Liver (tissue), 9 donors: ENCODE data around the gene ANK3. TPM values are rescaled to one million over a fixed set of nuclear protein-coding genes. Genes with fewer than 3 reads are reported as not detected.

ENCODE experiments used
- DNase-seq: peaks from one replicate; pipeline ENCODE4 v3.0.0-alpha.2; 2017; ENCODE audit warnings: low spot score
- H3K27ac ChIP-seq, 2 donors: one replicate each; pipeline ENCODE4 v1.7.0; 2013; ENCODE audit warnings: inconsistent platforms in 2 of 2, low read length in 2 of 2, control low read depth in 1 of 2, low read depth in 1 of 2, mild to moderate bottlenecking in 1 of 2
- H3K27me3 ChIP-seq, 4 donors: one replicate each; pipeline versions ENCODE4 v1.6.1 to v1.7.0; 2013; ENCODE audit warnings: low read length in 3 of 4, inconsistent platforms in 1 of 4, mild to moderate bottlenecking in 1 of 4, moderate library complexity in 1 of 4; ENCODE audit not compliant: control insufficient read depth in 4 of 4, insufficient read depth in 4 of 4
- H3K36me3 ChIP-seq, 4 donors: one replicate each; pipeline versions ENCODE4 v1.6.1 to v1.7.0; 2013; ENCODE audit warnings: low read length in 3 of 4, mild to moderate bottlenecking in 3 of 4, low read depth in 1 of 4, moderate library complexity in 1 of 4; ENCODE audit not compliant: control insufficient read depth in 4 of 4, insufficient read depth in 3 of 4
- H3K4me1 ChIP-seq, 4 donors: one replicate each; pipeline versions ENCODE4 v1.6.1 to v1.7.0; 2013; ENCODE audit warnings: low read length in 3 of 4, mild to moderate bottlenecking in 3 of 4, moderate library complexity in 1 of 4; ENCODE audit not compliant: control insufficient read depth in 4 of 4, insufficient read depth in 4 of 4
- H3K4me3 ChIP-seq, 3 donors: one replicate each; pipeline versions ENCODE4 v1.6.1 to v1.7.0; 2013; ENCODE audit warnings: low read length in 3 of 3, control low read depth in 1 of 3, low read depth in 1 of 3, mild to moderate bottlenecking in 1 of 3
- H3K9ac ChIP-seq, 2 donors: one replicate each; pipeline ENCODE4 v1.7.0; 2013; ENCODE audit warnings: low read length in 2 of 2, mild to moderate bottlenecking in 2 of 2, moderate library complexity in 2 of 2, control low read depth in 1 of 2, low read depth in 1 of 2
- H3K9me3 ChIP-seq, 4 donors: one replicate each; pipeline versions ENCODE4 v1.6.1 to v1.7.0; 2013; ENCODE audit warnings: low read length in 3 of 4; ENCODE audit not compliant: control insufficient read depth in 4 of 4
- ATF3 ChIP-seq: IDR thresholded peaks from 2 replicates; pipeline ENCODE4 v1.6.1; 2016; ENCODE audit warnings: antibody characterized with exemption
- CTCF ChIP-seq: fragments of 150-350 bp; IDR thresholded peaks from 2 replicates; pipeline ENCODE4 v1.5.1; 2017; ENCODE audit warnings: improper control_type of control experiment, low read depth, low read length; ENCODE audit not compliant: missing input control
- EGR1 ChIP-seq, 2 donors: IDR thresholded peaks; 2 replicates each; pipeline ENCODE4 v1.6.1; 2016 to 2018; ENCODE audit warnings: antibody characterized with exemption in 2 of 2, low read depth in 2 of 2
- FOXA1 ChIP-seq: IDR thresholded peaks from 2 replicates; pipeline ENCODE4 v1.6.1; 2016; ENCODE audit warnings: antibody characterized with exemption
- FOXA2 ChIP-seq: IDR thresholded peaks from 2 replicates; pipeline ENCODE4 v1.6.1; 2016; ENCODE audit warnings: antibody characterized with exemption
- GABPA ChIP-seq, 2 donors: IDR thresholded peaks in 1 of 2; conservative IDR thresholded peaks in 1 of 2; 2 replicates each; pipeline ENCODE4 v1.6.1; 2016; ENCODE audit warnings: antibody characterized with exemption in 2 of 2, mild to moderate bottlenecking in 1 of 2, moderate library complexity in 1 of 2
- HNF4A ChIP-seq, 2 donors: conservative IDR thresholded peaks; 2 replicates each; pipeline ENCODE4 v1.6.1; 2016; ENCODE audit warnings: antibody characterized with exemption in 2 of 2, mild to moderate bottlenecking in 2 of 2
- HNF4G ChIP-seq: IDR thresholded peaks from 2 replicates; pipeline ENCODE4 v1.6.1; 2016; ENCODE audit warnings: antibody characterized with exemption
- JUND ChIP-seq, 2 donors: IDR thresholded peaks; 2 replicates each; pipeline ENCODE4 v1.6.1; 2016; ENCODE audit warnings: antibody characterized with exemption in 2 of 2
- MAX ChIP-seq: IDR thresholded peaks from 2 replicates; pipeline ENCODE4 v1.6.1; 2016; ENCODE audit warnings: antibody characterized with exemption
- NR2F2 ChIP-seq: IDR thresholded peaks from 2 replicates; pipeline ENCODE4 v1.6.1; 2016; ENCODE audit warnings: antibody characterized with exemption
- RAD21 ChIP-seq, 2 donors: IDR thresholded peaks; 2 replicates each; pipeline ENCODE4 v1.6.1; 2016; ENCODE audit warnings: antibody characterized with exemption in 2 of 2, mild to moderate bottlenecking in 2 of 2
- REST ChIP-seq: IDR thresholded peaks from 2 replicates; pipeline ENCODE4 v1.6.1; 2016; ENCODE audit warnings: antibody characterized with exemption, mild to moderate bottlenecking
- RXRA ChIP-seq, 2 donors: IDR thresholded peaks; 2 replicates each; pipeline ENCODE4 v1.6.1; 2017 to 2018; ENCODE audit warnings: antibody characterized with exemption in 2 of 2, mild to moderate bottlenecking in 1 of 2
- SP1 ChIP-seq: IDR thresholded peaks from 2 replicates; pipeline ENCODE4 v1.6.1; 2018; ENCODE audit warnings: antibody characterized with exemption, mild to moderate bottlenecking
- TAF1 ChIP-seq: conservative IDR thresholded peaks from 2 replicates; pipeline ENCODE4 v1.6.1; 2016; ENCODE audit warnings: antibody characterized with exemption, mild to moderate bottlenecking
- YY1 ChIP-seq: IDR thresholded peaks from 2 replicates; pipeline ENCODE4 v1.6.1; 2016; ENCODE audit warnings: antibody characterized with exemption, mild to moderate bottlenecking
- ZBTB33 ChIP-seq: IDR thresholded peaks from 2 replicates; pipeline ENCODE4 v1.6.1; 2016; ENCODE audit warnings: antibody characterized with exemption
- WGBS: extraction: QIAGEN DNeasy Blood & Tissue Kit; methylation state at CpG from one replicate; pipeline ENCODE4 v1.1.7; 2013; 5-methylcytosine and 5-hydroxymethylcytosine counted together
- polyA plus RNA-seq, 2 donors: library from polyadenylated mRNA; stranded (reverse) in 1 of 2; unstranded in 1 of 2; fragments of 200-250 nt in 1 of 2; fragments of >200 nt in 1 of 2; fragmentation: Nextera tagmentation in 1 of 2; extraction: Ambion mirVana in 1 of 2; gene quantifications; one replicate each; pipeline versions ENCODE4 v1.2.1 to v1.2.3, GENCODE V29; 2013 to 2015
- total RNA-seq, 2 donors: library from RNA; depleted of rRNA; stranded (reverse); fragments of >200 nt; gene quantifications; one replicate each; pipeline ENCODE4 v1.2.3, GENCODE V29; 2014
- donor health status: healthy.
- donor health status: healthy.
- donor health status: healthy.
- donor health status: healthy.
- donor health status: healthy.

Gene ANK3
- total and polyA plus RNA-seq, 4 donors: 5.7 to 30.0 (median 9.7) TPM

- H3K27me3 ChIP-seq: no peaks in the 10 kb centered on the region
- no peaks in the 10 kb centered on the region for H3K9me3 ChIP-seq
- peaks cover 0 to 6% (median 0%) of the 10 kb centered on the region in 4 donors for H3K4me1 ChIP-seq
- peak; percentile 23 for TF ChIP-seq NR2F2
- peak in 1 of 2 donors; percentile 3 for TF ChIP-seq RXRA (IDR thresholded peaks at IDR 0.05)
- TF ChIP-seq SP1: no peak
- TF ChIP-seq TAF1: no peak
- TF ChIP-seq YY1: no peak
- TF ChIP-seq ATF3: no peak
- no peak for TF ChIP-seq JUND (IDR thresholded peaks at IDR 0.05)
- TF ChIP-seq ZBTB33: no peak
- no peak overlapping the region for H3K9ac ChIP-seq
- DNase-seq: no peak
- no peak overlapping the region for H3K4me3 ChIP-seq
- WGBS: 85% methylated on average over 1 of the region's 1 CpG
- H3K27ac ChIP-seq: no peak overlapping the region
- no peaks in the 10 kb centered on the region for H3K36me3 ChIP-seq
Observed at GRCh38 chr10:60296073-60296472, 93.6 kb downstream of the ANK3 start.

GRCh38 chr10:60295028-60295937 lies 94.4 kb downstream of the ANK3 start:
- no peak for DNase-seq
- Histone ChIP-seq H3K27ac (peak overlapping the region in 1 of 2 donors; percentile 11), H3K36me3 (no peaks in the 10 kb centered on the region), H3K27me3 (no peaks in the 10 kb centered on the region), H3K9me3 (no peaks in the 10 kb centered on the region), H3K9ac (no peak overlapping the region), H3K4me1 (peaks cover 0 to 6% (median 0%) of the 10 kb centered on the region in 4 donors), H3K4me3 (no peak overlapping the region)
- TF ChIP-seq JUND (IDR thresholded peaks at IDR 0.05) (no peak), FOXA2 (no peak), HNF4A (conservative IDR thresholded peaks at IDR 0.05) (peak; percentile 82 to 88), FOXA1 (no peak), ZBTB33 (no peak), TAF1 (no peak), CTCF (no peak), GABPA (IDR thresholded peaks at IDR 0.05 in 1 of 2, conservative IDR thresholded peaks at IDR 0.05 in 1 of 2) (no peak), NR2F2 (no peak), RAD21 (IDR thresholded peaks at IDR 0.05) (no peak), YY1 (no peak), REST (no peak), SP1 (no peak), HNF4G (peak; percentile 19), MAX (no peak), EGR1 (IDR thresholded peaks at IDR 0.05; ENCODE audit: low read depth in 2 of 2) (no peak), ATF3 (peak; percentile 16), RXRA (IDR thresholded peaks at IDR 0.05) (peak in 1 of 2 donors; percentile 43)
- 68% methylated on average over 9 of the region's 9 CpGs for WGBS
